Gastroesophageal sphincter (tissue), 4 donors: ENCODE results near the gene TAF10. TPM values are rescaled to one million over a fixed set of nuclear protein-coding genes. Genes with fewer than 3 reads are reported as not detected.

ENCODE experiments used
- ATAC-seq: fragments of 150-250 bp; one replicate; pipeline ENCODE4 v1.9.1; 2016; ENCODE audit warnings: mild to moderate bottlenecking, moderate library complexity
- H3K27ac ChIP-seq, 4 donors: fragments of 200-600 bp; sonication (generic) in 3 of 4; 1 replicate in 3 of 4; 2 replicates in 1 of 4; pipeline ENCODE4 v1.5.1; 2016 to 2019
- H3K27me3 ChIP-seq: fragments of 200-600 bp; sonication (generic); one replicate; pipeline ENCODE4 v1.5.1; 2019
- H3K36me3 ChIP-seq, 2 donors: fragments of 200-600 bp; sonication (generic); one replicate each; pipeline ENCODE4 v1.5.1; 2019; ENCODE audit warnings: control low read depth in 1 of 2
- H3K4me1 ChIP-seq, 3 donors: fragments of 200-600 bp; sonication (generic); 1 replicate in 2 of 3; 2 replicates in 1 of 3; pipeline ENCODE4 v1.5.1; 2016 to 2019; ENCODE audit warnings: control low read depth in 2 of 3
- H3K4me3 ChIP-seq, 2 donors: fragments of 200-600 bp; sonication (generic); one replicate each; pipeline ENCODE4 v1.5.1; 2019; ENCODE audit warnings: mild to moderate bottlenecking in 1 of 2, moderate library complexity in 1 of 2
- H3K9me3 ChIP-seq, 3 donors: fragments of 200-600 bp; sonication (generic); one replicate each; pipeline ENCODE4 v1.5.1; 2017 to 2019; ENCODE audit warnings: control low read depth in 2 of 3
- CTCF ChIP-seq, 4 experiments: fragments of 200-600 bp in 2 of 4; fragments of 450-650 bp in 2 of 4; sonication (generic) in 1 of 4; IDR thresholded peaks; one replicate each; pipeline ENCODE4 v1.5.1; 2017 to 2019; ENCODE audit warnings: antibody characterized with exemption in 4 of 4, mild to moderate bottlenecking in 2 of 4, moderate library complexity in 2 of 4
- EP300 ChIP-seq: sonication (generic); formaldehyde crosslinking; IDR thresholded peaks from one replicate; pipeline ENCODE4 v1.6.1; 2017; ENCODE audit warnings: antibody characterized with exemption, mild to moderate bottlenecking
- POLR2A ChIP-seq, 2 donors: fragments of 450-650 bp; IDR thresholded peaks; one replicate each; pipeline ENCODE4 v1.6.1; 2017; ENCODE audit warnings: antibody characterized with exemption in 2 of 2, mild to moderate bottlenecking in 2 of 2, moderate library complexity in 1 of 2
- POLR2AphosphoS5 ChIP-seq: sonication (generic); formaldehyde crosslinking; IDR thresholded peaks from one replicate; pipeline ENCODE4 v1.6.1; 2017; ENCODE audit warnings: antibody characterized with exemption
- WGBS, 2 donors: methylation state at CpG; one replicate each; pipeline ENCODE4 v1.1.5; 2018; ENCODE audit warnings: low coverage in 1 of 2; 5-methylcytosine and 5-hydroxymethylcytosine counted together
- total RNA-seq, 4 donors: library from RNA; depleted of rRNA; stranded (reverse); fragments of >200 nt; gene quantifications; one replicate each; pipeline ENCODE4 v1.1.0, GENCODE V29; 2016

Gene TAF10
- total RNA-seq, 4 donors from 2014 or later: 21.7 to 41.1 (median 35.4) TPM

- no peaks in the 10 kb centered on the region for H3K27me3 ChIP-seq
- no peak for TF ChIP-seq POLR2AphosphoS5
- no peak for TF ChIP-seq POLR2A (IDR thresholded peaks at IDR 0.05)
- TF ChIP-seq CTCF (IDR thresholded peaks at IDR 0.05): no peak
- TF ChIP-seq EP300: no peak
- H3K4me3 ChIP-seq: no peak overlapping the region
- H3K36me3 ChIP-seq: peaks cover 0 to 67% of the 10 kb centered on the region in 2 donors
- peaks cover 0 to 45% (median 25%) of the 10 kb centered on the region in 3 donors for H3K4me1 ChIP-seq
- 90 to 100% methylated on average over 2 to 3 of the region's 29 CpGs for WGBS, 2 donors
- no peaks in the 10 kb centered on the region for H3K9me3 ChIP-seq
- no peak overlapping the region for H3K27ac ChIP-seq
- ATAC-seq: no peak
Measured at GRCh38 chr11:6632116-6633073, 20.4 kb upstream of the TAF10 start.

- 72 to 74% methylated on average over 5 of the region's 11 CpGs for WGBS, 2 donors
- Histone ChIP-seq H3K27ac (no peak overlapping the region), H3K9me3 (no peaks in the 10 kb centered on the region), H3K27me3 (no peaks in the 10 kb centered on the region), H3K36me3 (peaks cover 0 to 76% of the 10 kb centered on the region in 2 donors), H3K4me1 (peaks cover 0 to 35% (median 19%) of the 10 kb centered on the region in 3 donors), H3K4me3 (no peak overlapping the region)
- no peak for ATAC-seq
- TF ChIP-seq CTCF (IDR thresholded peaks at IDR 0.05): no peak
- TF ChIP-seq POLR2A (IDR thresholded peaks at IDR 0.05): no peak
- no peak for TF ChIP-seq POLR2AphosphoS5
- no peak for TF ChIP-seq EP300
Measured at GRCh38 chr11:6631361-6631890, 19.4 kb upstream of the TAF10 start.

GRCh38 chr11:6630632-6631291 is 18.7 kb upstream of the TAF10 start:
- 100% methylated on average over 1 of the region's 28 CpGs; no CpG with 5 or more reads in 1 of the 2 donors for WGBS, 2 donors
- TF ChIP-seq POLR2A (IDR thresholded peaks at IDR 0.05) (no peak), POLR2AphosphoS5 (no peak), CTCF (IDR thresholded peaks at IDR 0.05) (no peak), EP300 (no peak)
- Histone ChIP-seq H3K9me3 (no peaks in the 10 kb centered on the region), H3K27me3 (no peaks in the 10 kb centered on the region), H3K4me1 (peaks cover 0 to 28% (median 13%) of the 10 kb centered on the region in 3 donors), H3K4me3 (no peak overlapping the region), H3K27ac (no peak overlapping the region), H3K36me3 (peaks cover 0 to 83% of the 10 kb centered on the region in 2 donors)
- no peak for ATAC-seq

- Histone ChIP-seq H3K4me1 (peaks cover 0 to 21% (median 6%) of the 10 kb centered on the region in 3 donors), H3K9me3 (no peaks in the 10 kb centered on the region), H3K36me3 (peaks cover 0 to 90% of the 10 kb centered on the region in 2 donors), H3K27me3 (no peaks in the 10 kb centered on the region), H3K4me3 (no peak overlapping the region), H3K27ac (no peak overlapping the region)
- no peak for ATAC-seq
- TF ChIP-seq CTCF (IDR thresholded peaks at IDR 0.05) (no peak), POLR2A (IDR thresholded peaks at IDR 0.05) (no peak), EP300 (no peak), POLR2AphosphoS5 (no peak)
- 100% methylated on average over 1 of the region's 102 CpGs; no CpG with 5 or more reads in 1 of the 2 donors for WGBS, 2 donors
Measured at GRCh38 chr11:6629892-6630631, 18.0 kb upstream of the TAF10 start.
